Measurements from ENCODE around the gene MACROD1. TPM values are rescaled to one million over a fixed set of nuclear protein-coding genes. Genes with fewer than 3 reads are reported as not detected.

MACROD1 gene, protein sequence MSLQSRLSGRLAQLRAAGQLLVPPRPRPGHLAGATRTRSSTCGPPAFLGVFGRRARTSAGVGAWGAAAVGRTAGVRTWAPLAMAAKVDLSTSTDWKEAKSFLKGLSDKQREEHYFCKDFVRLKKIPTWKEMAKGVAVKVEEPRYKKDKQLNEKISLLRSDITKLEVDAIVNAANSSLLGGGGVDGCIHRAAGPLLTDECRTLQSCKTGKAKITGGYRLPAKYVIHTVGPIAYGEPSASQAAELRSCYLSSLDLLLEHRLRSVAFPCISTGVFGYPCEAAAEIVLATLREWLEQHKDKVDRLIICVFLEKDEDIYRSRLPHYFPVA
- 38.0 and 40.8 TPM in 2 replicates for total RNA-seq (2014; rRNA removed)
- polyA plus RNA-seq (2012): 19.9 TPM

DNA sequence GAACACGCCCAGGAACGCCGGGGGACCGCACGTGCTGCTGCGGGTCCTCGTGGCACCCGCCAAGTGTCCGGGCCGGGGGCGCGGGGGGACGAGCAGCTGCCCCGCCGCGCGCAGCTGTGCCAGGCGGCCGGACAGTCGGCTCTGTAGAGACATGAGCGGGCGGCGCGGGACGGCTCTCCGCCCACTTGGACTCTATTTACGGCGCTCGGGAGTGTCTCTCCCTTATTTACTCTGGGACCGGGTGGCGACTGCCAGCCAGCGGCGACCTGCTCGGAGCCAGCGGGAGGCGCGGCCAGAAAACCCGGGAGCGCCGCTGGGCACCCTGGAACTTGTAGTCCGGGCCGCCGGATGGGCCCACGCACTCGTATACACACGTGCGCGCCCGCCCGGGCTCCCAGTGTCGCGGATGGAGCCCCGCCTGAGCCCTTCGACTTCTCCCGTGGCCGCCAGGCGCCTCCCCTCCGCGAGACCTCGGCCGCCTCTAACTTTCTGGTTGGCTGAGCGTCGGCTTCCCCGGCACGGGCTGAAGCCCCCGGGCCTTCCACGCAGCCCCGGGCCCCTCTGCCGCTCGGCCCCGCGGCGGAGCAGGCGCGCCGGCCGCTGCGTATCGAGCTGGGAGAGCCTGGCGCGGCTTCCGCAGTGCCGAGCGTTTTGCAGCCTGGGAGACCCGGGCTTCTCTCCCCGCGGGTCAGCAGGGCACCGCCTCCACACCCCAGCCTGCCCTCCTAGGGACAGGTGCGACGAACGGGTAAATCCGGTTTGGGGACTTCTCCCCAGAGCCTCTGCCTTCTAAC, at the start of gene MACROD1:
MACROD1 (minus strand) TSS at position 272 of the 794 bp plus-strand sequence; CDS start at position 153, 119 bp downstream.
- DNase-seq (ENCODE audit: low read depth): peak; percentile 90

DNA sequence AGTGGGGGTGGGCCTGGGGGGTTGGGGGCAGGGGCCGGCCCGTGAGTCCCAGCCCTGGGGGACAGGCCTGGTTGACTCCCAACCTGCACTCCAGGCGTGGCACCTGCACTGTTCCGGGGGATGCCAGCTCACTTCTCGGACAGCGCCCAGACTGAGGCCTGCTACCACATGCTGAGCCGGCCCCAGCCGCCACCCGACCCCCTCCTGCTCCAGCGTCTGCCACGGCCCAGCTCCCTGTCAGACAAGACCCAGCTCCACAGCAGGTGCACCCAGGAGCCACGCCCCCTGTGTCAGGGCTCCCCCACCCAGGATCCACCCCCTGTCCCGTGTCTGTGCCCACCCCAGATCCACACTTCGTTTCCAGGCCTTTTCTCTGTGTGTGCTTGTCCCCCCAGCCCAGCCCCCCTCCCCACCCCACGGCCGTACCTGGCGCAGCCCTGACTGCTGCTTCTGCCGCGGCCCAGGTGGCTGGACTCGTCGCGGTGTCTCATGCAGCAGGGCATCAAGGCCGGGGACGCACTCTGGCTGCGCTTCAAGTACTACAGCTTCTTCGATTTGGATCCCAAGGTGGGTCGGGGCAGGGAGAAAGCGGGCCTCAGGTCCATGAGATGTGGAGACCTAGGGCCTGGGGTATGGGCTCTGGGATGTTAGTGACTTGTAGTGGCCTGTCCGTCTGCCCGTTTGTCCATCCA, 45.4 kb upstream of the MACROD1 start:
- no peak for DNase-seq (ENCODE audit: low read depth)

DNA sequence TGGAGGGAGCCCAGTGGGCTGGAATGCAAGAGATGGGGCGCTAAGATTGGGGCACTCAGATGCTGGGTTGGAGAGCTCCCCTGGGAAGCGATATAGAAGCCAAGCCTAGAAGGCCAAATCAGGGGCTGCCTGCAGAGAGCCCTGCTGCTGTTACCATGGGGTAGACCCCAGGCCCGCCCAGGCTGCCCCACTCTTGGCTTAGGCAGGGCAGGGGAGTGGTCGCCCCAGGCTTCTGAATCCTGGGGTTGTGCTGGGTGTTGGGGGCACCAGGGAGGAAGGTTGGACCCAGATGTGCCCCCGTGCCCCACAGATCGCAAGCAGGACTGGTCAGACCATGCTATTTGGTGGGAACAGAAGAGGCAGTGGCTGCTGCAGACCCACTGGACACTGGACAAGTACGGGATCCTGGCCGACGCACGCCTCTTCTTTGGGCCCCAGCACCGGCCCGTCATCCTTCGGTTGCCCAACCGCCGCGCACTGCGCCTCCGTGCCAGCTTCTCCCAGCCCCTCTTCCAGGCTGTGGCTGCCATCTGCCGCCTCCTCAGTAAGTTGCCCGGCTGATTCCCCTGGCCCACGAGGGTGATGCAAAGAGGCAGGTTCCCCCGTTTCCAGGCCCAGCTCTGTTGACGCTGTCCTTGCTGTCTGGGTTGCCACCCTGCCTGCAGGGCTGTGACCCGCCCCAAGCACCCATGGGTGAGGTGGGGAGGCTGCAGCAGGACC, 44.5 kb upstream of the MACROD1 start:
- no peak for DNase-seq (ENCODE audit: low read depth)

DNA sequence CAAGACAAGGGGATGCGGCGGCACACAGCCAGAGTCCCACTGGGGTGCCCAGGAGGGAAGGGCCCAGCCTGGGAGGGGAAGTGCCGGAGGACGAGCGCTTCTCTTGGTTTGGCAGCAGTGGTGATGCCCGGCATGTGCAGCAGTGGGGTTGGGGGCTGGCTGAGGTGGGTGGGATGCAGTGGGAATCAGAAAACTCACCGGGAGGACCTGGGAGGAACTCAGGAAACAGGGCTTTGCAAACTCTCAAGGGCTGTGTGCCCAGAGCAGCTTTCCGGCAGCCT, 43.6 kb upstream of the MACROD1 start:
- no peak for DNase-seq (ENCODE audit: low read depth)

DNA sequence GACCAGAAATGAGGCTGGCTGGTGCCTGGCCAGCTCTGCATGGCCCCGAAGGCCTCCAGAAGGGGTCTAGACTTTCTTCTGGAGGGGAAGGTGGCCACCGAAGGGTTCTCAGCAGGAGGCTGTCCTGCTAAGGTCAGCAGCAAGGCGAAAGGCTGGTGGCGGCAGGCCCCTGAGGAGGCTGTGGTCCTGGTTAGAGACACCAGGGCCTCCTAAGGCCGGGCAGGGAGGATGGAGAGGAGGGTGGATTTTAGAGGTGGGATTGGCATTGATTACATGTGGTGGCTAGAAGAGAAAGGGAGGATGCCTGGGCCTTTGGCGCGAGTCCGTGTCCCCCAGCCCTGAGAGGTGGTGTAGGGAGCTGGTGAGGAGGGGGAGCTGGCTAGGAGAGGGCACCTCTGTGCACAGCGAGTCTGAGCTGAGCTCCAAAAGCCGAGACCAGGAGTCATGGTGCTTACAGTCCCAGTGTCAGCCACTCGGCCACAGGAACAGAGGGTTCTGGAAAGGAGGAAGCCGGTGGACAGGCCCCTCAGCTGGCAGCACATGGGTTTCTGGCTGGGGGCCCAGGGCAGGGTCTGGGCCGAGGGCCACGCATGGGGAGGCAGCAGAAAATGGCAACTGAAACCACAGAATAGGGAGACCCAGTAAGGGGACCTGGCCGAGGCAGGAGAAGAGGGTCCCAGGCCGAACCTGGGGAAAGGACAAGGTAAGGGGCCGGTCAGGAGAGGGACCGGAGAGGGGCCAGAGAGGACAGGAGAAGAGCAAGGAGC, 43.1 kb upstream of the MACROD1 start:
- DNase-seq (ENCODE audit: low read depth): no peak

DNA sequence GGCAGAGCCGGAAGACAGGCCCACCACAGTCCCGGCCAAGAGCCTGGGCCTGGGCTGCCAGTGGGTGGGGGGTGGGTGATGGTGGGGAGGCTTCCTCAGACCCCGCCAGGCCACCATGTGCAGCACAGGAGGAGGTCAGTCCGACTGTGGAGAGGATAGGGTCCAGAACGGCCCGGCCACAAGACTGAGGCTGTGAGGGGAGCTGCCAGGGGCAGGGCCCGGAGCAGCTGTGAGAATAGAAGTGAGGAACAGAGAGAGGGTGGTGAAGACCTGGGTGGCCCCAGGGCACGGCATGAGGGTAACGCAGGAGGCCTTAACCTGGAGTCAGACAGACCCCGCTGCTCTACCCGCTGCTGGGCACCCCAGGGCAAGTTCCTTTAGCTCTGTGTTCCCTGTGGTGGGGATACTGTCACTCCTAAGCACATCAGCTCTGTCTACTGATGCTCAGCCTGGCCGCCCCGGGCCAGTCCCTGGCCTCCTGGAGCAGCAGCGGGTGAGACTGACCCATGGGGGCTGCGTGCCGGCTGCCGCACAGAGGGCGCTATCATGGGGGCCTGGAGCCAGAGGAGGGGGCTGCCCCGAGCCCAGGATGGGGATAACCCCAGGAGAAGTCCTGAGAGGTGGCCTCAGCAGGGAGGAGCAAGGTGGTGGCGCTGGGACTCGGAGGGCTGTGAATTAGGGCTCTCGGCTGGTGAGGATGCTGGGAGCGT, 42.3 kb upstream of the MACROD1 start:
- no peak for DNase-seq (ENCODE audit: low read depth)

DNA sequence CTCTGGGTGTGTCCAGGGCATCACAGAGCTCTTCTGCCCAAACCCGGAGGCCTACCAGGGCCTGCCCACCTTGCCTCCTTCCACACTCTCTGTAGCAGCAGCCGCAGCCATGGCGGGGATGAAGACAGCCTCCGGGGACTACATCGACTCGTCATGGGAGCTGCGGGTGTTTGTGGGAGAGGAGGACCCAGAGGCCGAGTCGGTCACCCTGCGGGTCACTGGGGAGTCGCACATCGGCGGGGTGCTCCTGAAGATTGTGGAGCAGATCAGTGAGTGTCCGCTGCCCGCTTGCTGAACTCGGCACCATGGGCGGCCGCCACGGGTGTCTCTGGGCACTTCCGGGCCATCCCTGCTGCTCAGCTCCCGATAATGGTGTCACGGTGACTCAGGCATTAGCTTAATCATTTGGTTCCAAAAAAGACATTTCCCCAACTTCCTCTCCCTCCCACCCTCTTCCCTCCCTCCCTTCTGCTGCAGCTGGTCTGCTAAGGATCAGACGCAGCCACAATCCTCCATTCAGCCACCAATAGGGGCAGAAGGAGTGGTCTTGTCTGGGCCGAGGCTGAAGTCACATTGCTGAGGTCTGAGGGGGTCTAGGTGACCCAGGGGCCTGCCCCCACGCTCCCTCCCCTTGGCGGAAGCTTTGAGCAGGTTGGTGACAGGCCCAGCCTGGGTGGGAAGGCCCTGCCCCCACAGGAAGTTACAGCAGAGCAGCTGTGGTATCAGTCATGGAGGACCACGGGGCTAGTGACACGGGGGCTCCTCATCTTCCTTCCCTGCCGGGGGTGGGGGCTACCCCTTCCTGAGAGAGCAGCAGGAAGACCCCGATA, 41.6 kb upstream of the MACROD1 start:
- DNase-seq (ENCODE audit: low read depth): peak; percentile 92

DNA sequence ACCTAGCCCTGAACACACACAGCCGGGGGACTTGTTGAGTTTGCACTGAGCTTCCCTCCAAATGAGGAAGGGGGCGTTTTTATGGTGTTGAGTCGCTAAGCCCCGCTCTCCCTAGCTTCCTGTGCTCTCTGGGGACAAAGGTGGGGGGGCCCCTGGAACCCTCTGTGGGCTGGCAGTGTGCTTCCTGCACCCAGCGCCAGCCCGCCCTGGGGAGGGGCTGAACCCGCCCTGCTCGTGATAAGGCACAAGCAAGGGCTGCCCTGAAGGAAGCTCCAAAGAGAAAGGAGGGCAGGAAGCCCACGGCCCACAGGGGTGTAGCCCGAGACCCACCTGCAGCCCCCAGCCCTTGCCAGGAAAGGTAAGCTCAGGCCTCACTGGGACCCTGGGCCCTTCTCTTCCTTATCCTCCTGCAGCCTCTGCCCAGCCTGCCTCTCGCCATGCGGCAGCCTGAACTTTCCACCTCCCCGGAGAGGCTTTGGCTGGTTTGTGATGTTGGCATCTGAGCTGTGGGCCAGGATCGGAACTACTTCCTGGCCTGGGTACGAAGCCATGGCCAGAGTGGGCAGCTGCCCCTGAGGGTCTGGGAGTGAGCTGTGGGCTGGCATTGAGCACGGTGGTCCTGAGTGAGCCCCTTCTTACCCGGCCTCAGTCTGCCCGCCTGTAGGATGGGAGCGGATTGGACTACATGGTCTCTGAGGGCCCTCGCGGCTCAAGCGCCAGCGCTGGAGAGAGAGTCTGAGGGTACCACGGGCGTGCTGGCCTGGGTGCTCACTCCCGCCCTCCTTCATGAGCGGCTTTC, 40.7 kb upstream of the MACROD1 start, which contains the start of gene FERMT3:
FERMT3 (plus strand) TSS at position 265 of the 799 bp plus-strand sequence. CDS start 644 bp downstream, outside the sequence.
- DNase-seq (ENCODE audit: low read depth): no peak

DNA sequence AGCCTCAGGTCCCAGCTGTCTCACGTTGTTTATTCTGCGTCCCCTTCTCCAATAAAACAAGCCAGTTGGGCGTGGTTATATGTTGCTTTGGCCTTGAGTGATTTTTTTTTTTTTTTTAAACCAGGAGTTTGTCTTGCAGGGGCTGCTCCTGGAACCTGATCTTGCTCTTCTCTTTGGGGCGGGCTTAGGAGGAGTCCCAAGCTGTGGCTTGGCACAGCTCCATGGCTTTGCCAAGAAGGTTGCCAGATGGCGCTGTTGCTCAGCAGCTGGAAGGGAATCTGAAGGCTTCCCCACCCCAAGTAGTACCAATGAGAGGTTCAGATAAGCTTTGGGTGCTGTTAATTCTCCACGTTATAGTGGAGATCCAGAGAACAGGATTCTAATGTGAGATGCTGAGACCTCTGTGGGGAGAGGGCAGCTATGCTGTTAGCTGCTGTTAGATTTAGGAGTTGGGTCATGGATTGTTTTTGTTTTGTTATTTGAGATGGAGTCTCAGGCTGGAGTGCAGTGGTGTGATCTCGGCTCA, 38.6 kb upstream of the MACROD1 start:
- DNase-seq (ENCODE audit: low read depth): peak; percentile 97

DNA sequence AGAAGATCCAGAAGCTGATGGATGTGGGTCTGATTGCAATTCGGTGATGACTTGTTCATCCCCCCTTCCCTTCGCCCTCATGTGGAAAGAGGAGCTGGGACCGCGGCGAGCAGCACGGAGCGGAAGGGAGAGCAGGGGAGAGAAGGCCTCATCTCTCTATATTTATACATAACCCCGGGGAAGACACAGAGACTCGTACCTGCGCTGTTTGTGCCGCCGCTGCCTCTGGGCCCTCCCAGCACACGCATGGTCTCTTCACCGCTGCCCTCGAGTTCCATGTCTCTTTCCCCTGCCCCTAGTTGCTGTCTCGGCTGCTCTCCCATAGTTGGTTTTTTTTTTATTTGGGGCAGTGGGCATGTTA, 38.1 kb upstream of the MACROD1 start:
- no peak for DNase-seq (ENCODE audit: low read depth)

DNA sequence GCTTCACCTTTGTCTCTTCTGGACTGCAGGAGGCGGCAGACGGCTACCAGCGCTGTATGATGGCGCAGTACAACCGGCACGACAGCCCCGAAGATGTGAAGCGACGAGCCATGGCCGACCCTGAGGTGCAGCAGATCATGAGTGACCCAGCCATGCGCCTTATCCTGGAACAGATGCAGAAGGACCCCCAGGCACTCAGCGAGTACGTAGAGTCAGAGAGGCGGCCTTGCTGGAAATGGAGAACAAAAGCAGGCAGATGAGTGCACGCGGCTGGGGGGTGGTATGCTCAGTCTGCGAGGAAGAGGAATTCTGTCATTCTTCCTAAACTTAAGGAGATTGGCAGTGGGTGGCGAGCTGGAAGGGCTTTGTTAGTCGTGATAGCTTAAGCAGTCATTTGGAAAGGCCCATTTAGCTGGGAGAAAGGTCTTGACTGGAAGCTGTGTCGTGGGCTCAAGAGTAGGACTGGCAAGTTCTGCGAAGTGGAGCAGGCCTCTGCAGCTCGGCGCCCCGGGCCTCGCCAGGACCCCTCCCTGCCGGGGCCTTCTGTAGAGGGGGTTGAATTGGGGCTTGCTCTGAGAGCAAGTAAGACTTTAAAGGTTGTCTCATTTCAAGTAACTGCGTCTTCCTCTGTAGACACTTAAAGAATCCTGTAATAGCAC, 37.6 kb upstream of the MACROD1 start:
- no peak for DNase-seq (ENCODE audit: low read depth)

DNA sequence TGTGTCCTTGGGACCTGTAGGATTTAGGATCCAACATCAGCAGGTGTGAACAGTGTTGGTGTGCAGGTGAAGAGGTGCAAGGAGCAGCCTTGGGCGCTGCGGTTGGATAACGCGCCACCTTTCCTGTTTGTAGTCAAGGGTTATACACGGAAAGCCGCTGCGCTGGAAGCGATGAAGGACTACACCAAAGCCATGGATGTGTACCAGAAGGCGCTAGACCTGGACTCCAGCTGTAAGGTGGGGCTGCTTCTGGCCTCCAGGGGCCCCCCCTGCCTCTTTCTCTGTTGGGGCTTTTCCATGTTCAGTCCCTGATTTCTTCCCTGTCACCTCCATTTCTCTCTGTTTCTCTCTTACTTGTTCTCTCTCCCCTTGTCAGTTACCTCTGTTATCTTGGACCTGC, 37.1 kb upstream of the MACROD1 start:
- no peak for DNase-seq (ENCODE audit: low read depth)

DNA sequence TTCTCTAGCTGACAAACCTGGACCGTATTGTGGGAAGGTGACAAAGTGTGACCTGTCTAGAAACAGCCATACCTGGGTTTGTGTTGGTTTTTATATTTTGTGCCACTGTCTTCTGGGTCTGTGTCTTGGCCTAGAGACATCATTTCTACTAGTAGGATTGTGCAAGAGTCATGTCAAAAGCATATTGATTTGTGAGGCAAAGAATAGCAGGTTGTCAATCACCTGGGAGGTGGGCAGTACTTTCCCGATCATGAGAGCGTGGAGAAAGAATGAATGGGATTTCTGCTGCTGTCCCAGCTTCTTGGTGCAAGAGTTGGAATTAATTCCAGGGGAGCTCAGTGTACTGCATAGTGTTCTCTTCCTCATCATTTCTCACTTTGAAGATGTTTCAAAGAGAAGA, 35.6 kb upstream of the MACROD1 start:
- no peak for DNase-seq (ENCODE audit: low read depth)

DNA sequence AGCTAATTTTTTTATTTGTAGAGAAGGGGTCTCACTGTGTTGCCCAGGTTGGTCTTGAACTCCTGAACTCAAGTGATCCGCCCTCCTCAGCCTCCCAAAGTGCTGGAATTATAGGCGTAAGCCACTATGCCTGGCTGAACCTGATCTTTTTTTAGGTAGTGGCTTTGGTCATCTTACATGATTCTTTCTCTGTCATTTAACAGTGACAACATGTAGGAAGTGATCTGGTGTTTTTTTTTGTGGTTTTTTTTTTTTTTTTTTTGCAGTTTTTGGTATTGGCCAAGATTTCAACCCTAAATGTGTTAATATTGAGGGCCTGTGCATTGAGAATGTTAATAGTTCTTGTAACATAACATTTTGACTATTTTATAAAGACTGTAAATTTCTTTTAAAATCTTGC, 32.6 kb upstream of the MACROD1 start:
- no peak for DNase-seq (ENCODE audit: low read depth)

DNA sequence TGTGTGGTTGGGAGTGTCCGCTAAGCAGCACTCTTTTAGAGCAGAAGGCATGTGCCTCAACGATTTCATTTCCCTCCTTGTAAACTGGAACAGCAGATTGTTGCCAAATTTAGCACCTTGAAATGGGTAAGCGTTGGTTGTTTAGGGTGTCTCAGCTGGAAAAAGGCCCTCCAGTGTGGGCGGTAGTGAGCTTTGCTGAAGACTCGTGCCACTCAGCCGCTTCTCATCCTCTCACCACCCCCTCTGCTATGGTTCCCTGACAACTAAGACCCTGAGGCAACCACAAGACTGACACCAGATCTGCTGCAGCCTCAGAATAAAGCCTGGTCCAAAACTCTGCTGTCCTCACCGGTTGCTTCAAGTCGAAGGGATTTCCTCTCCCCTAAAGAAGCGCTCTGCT, 30.7 kb upstream of the MACROD1 start:
- DNase-seq (ENCODE audit: low read depth): no peak

DNA sequence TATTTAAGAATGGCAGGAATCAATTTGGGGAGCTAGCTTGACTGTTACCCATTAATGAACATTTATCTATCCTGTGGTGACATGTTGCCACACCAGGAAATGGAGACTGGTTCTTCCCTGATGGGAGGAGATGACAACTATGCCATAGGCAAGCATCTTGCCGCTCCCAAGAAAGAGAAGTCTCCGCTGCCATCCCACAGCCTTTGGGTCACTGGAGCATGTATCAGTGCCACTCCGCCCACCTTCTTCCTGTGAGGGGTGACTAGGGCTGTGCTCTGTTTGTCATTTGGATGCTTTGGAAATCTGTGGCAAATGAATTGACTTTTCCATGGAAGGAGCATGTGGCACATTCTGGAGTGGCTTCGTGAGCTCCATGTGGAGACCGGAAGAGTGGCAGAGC, 26.5 kb upstream of the MACROD1 start:
- no peak for DNase-seq (ENCODE audit: low read depth)

DNA sequence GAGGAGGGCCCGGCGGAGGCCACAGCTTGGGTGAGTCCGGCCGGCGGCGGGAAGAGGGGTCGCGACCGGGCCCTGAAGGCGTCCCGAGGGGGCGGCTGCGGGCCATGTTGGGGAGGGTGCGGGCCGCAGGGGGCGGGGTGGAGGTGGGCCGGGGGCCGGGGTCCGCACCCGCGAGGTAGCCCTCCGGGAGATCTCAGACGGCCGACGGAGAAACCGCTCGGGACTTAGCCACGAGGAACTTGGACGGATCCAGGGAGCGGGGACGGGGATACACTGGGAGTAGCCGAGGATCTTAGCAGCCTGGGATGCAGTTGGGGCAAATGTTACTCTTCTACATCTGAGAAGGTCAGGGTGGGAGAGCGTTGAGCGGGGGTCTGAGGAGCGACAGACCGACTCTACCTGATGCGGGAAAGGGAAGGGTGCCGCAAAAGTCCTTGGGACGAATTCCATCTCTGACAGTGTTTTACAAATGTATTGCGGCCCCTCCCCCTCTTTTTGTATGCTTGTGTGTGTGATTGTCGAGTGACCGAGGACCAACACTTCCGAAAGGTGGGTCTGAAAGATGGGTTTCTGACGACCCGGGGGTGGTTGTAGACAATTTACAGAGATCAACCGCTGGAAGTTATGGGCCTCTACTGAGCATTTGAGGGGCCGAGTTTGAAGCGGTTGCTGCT, 20.7 kb upstream of the MACROD1 start:
- no peak for DNase-seq (ENCODE audit: low read depth)
